ENCODE data around the gene PLCB1.

Gene PLCB1

DNA sequence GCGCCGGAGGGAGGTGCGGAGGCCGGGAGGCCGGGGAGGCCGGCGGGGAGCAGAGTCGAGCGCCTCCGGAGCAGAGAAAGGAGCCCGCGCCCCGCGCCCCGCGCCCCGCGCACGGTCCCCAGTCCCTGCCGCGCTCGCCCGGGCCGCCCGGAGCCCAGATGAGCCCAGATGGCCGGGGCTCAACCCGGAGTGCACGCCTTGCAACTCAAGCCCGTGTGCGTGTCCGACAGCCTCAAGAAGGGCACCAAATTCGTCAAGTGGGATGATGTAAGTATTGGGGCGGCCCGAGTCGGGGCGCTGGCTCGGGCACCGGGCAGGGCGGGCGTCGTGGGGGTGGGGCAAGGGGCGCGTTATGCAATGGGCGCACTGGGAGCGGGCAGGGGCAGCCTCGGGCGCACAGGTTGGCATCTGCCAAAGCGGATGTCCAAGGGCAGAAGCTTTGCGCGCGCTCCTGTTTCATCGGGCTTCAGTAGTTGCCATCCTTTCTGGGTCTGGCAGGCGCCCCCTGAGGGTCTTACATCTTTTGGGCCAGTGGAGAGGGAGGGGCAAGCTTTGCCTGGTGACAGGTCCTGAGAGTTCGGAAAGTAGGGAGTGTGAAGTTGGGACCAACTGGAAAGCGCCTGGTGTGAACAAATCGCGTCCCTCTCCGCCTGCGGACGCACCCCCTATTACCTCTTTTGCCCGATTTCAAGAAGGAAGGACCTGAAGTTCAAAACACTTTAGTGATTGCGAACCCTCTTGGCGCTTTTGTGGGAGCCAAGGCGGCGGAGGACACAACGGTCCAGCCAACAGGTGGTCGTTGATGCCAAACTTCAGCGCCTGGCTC is 631 bp downstream of the PLCB1 start:
- TF ChIP-seq, protein P1, sequence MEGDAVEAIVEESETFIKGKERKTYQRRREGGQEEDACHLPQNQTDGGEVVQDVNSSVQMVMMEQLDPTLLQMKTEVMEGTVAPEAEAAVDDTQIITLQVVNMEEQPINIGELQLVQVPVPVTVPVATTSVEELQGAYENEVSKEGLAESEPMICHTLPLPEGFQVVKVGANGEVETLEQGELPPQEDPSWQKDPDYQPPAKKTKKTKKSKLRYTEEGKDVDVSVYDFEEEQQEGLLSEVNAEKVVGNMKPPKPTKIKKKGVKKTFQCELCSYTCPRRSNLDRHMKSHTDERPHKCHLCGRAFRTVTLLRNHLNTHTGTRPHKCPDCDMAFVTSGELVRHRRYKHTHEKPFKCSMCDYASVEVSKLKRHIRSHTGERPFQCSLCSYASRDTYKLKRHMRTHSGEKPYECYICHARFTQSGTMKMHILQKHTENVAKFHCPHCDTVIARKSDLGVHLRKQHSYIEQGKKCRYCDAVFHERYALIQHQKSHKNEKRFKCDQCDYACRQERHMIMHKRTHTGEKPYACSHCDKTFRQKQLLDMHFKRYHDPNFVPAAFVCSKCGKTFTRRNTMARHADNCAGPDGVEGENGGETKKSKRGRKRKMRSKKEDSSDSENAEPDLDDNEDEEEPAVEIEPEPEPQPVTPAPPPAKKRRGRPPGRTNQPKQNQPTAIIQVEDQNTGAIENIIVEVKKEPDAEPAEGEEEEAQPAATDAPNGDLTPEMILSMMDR (IDR thresholded peaks at IDR 0.05) = no peak

DNA sequence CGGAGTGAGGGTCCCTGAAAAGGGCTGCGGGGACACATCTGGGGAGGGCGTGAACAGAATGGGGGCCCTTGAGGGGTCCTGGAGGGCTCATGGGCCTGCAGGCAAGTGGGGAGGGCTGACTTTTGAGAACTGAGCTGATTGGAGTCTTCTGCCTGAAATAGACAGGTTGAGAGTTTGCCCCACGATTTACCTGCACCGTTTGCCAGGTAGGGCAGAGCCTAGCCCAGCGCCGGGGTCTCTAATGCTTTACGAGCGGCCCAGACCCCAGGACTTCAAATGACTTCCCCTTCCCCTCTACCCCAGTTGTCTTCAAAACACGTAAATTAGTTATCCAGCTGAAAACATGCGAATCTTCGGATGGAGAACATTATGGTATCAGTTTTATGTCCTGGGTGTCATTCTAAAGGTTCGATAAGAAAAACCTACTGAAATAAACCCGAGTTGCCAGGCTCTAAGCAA is 1.3 kb downstream of the PLCB1 start:
- TF ChIP-seq, protein P1 (IDR thresholded peaks at IDR 0.05) = no peak

DNA sequence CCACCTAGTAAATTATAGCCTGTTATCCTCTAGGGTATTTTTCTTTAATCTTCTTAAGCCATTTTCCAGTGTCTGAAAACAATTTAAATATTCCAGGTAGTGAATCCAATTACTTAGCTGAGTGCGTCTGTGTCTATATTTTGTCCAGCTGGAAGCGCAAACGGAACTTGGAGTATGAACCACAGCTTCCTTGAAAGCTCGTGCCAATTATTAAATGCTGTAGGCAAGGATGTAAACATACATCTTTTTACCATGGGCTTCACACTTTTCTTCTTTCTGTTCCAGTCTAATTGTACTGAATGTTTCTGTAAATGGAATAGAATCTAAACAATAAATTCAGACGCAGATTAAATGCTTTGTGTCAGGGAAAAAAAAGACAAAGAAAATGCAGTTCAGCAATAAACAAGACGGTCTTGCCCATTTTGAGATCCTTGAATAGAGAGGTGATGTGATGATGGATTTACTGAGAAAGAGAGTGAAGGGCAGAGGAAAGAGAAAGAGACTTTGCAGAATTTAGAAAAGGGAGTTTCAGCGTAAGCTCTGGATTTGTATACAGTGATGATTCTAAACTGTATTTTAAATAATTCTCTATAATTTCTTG is 1.9 kb downstream of the PLCB1 start:
- TF ChIP-seq, protein P1 (IDR thresholded peaks at IDR 0.05) = no peak

DNA sequence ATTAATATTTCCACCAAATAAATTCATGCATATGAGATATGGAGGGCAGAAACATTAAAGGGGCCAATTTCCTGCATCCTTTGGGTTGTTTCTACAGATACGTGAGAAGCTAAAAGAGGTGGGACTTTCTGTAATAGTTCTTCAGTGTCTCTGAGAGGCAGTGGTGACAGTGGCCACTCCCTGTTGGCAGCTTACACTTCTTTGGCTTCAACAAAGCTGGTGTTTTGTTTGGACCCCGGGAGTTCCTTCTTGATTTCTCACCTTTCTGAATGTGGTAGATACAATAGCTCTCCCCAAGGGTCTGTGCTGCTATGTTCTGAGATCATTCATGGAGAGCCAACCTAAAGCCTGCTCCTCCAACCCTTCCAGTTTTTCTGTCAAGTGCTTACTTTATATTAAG is 7.8 kb downstream of the PLCB1 start:
- TF ChIP-seq, protein P1 (IDR thresholded peaks at IDR 0.05) = no peak

DNA sequence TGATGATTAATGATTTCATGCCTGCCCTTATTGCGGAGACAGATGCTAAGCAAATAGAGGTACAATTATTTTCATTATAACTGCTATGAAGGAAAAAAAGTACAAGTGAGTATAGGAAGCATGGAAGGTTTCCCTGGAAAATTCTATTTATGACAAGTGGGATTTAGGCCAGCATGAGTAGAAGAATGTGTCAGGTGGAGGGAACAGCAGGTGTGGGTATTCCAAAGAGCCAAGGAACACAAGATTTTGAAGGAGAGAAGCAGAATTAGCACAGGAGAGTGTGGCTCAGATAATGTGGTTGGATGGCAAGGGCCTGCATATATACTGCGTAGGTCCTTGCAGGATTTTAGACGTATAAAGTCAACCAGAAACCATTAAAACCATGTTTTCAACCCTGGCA is 11.4 kb downstream of the PLCB1 start:
- TF ChIP-seq, protein P1 (IDR thresholded peaks at IDR 0.05) = no peak

DNA sequence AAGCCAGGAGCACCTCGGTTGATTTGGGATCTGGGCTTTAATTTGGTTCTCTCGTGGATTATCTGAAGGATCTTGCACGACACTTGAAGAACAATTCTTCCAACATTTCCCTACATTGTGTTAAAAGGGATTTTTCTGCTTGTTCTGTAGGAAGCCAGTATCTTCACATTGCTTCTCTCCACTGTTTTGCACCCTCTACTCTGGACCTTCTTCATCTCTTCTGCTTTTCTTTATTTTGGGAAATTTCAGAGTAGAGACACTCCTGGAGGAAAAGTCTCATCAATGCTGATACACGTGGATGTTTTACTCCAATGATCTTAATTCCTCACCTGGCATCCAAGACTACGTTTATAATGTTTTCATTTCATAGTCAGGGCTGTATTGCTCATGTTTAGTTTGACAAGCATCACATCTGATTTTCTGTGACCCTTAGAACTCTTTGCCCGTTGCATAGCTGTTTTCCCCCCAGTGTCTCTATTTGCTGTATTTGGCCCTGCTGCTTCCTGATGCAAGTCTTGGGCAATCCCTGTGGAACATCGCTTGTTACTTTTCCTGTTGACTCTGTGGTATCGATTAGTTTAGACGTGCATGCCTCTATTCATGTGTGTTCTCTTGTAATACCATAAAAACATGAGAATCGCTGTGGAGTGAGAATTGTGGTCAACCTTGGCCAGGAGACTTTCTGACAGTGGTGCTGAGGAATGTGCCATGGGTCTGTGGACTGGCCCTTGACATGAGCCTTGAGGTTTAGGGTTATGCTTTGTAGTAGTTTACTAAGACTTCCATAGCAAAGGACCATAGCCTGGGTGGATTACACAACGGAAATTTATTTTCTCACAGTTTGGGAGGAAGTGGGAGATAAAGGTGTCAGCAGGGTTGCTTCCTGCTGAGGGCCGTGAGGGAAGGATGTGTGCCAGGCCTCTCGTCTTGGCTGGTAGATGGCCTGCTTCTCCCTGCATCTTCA is 12.5 kb downstream of the PLCB1 start:
- TF ChIP-seq, protein P1 (IDR thresholded peaks at IDR 0.05) = no peak

Measured in LNCAP (cell line).